GM06990 (cell line): ENCODE measurements around the gene DYDC1.

Source experiments
- DNase-seq: peaks from one replicate; pipeline ENCODE4 v3.0.0-alpha.2; 2011; ENCODE audit not compliant: insufficient read length; ENCODE audit errors: extremely low read depth
- H3K27me3 ChIP-seq: replicated peaks from 2 replicates; pipeline ENCODE4 v1.6.0; 2011; ENCODE audit warnings: low read length; ENCODE audit not compliant: control insufficient read depth, insufficient read depth
- H3K36me3 ChIP-seq: 2 replicates; pipeline ENCODE4 v1.5.1; 2011; ENCODE audit warnings: low read length; ENCODE audit not compliant: control insufficient read depth, insufficient read depth
- H3K4me3 ChIP-seq: replicated peaks from 2 replicates; pipeline ENCODE4 v1.5.1; 2011; ENCODE audit warnings: low read depth, mild to moderate bottlenecking, control low read depth, low read length
- TF ChIP-seq, protein P1 (sequence below): IDR thresholded peaks from 2 replicates; pipeline ENCODE4 v1.5.1; 2011; ENCODE audit warnings: low read length, control low read depth, mild to moderate bottlenecking, inconsistent platforms; ENCODE audit not compliant: insufficient read depth, poor library complexity, severe bottlenecking

Gene DYDC1

GRCh38 chr10:80357851-80358125, 1.2 kb upstream of the DYDC1 start:
- H3K4me3 ChIP-seq = no peak overlapping the region
- DNase-seq = no peak
- TF ChIP-seq, protein P1, sequence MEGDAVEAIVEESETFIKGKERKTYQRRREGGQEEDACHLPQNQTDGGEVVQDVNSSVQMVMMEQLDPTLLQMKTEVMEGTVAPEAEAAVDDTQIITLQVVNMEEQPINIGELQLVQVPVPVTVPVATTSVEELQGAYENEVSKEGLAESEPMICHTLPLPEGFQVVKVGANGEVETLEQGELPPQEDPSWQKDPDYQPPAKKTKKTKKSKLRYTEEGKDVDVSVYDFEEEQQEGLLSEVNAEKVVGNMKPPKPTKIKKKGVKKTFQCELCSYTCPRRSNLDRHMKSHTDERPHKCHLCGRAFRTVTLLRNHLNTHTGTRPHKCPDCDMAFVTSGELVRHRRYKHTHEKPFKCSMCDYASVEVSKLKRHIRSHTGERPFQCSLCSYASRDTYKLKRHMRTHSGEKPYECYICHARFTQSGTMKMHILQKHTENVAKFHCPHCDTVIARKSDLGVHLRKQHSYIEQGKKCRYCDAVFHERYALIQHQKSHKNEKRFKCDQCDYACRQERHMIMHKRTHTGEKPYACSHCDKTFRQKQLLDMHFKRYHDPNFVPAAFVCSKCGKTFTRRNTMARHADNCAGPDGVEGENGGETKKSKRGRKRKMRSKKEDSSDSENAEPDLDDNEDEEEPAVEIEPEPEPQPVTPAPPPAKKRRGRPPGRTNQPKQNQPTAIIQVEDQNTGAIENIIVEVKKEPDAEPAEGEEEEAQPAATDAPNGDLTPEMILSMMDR = no peak
- H3K36me3 ChIP-seq = no peaks in the 10 kb centered on the region
- H3K27me3 ChIP-seq = no peaks in the 10 kb centered on the region; the same call in 1 of the 2 replicates

DNA sequence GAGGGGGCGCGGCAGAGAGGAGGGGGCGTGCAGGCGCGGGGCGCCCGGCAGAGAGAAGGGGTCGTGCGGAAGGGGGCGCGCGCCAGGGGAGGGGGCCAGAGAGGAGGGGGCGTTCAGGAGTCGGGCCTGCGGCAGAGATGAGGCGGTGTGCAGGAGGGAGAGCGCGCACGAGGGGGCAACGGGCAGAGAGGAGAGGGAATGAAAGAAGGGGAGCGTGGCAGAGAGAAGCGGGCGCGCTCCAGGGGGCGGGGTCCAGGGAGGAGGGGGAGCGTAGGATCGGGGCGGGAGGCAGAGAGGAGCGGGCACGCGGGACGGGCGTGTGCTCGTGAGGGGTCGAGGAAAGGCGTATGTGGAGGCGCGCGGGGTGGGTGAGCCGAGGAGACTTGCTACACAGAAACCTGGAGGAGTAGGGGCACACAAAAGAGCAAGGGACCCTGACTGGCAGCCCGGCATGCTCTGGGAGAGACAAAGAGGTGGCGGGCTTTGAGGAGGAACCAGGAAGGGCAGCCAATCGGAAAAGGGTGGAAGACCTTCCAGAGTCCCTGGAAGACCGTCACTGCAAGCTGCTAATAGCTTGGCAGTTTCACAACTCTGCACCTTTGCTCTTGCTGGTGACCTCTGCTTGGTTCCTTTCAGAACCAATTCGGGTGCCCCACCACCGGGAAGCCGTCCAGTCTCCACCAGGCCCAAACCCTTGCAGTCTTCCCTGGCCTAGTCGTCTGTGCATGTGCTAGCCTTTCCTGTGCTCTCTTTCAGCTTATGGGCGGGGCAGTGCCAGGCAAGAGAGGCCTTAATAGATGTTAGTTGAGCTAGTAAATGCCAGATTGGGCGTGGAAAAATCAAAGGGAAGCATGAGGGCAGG, 665 bp upstream of the DYDC1 start:
- H3K4me3 ChIP-seq = no peak overlapping the region
- H3K36me3 ChIP-seq = no peaks in the 10 kb centered on the region
- DNase-seq = no peak
- TF ChIP-seq, protein P1 = no peak
- no peaks in the 10 kb centered on the region; the same call in 1 of the 2 replicates for H3K27me3 ChIP-seq

- TF ChIP-seq, protein P1 = no peak
- Histone ChIP-seq H3K36me3 (no peaks in the 10 kb centered on the region), H3K27me3 (no peaks in the 10 kb centered on the region), H3K4me3 (no peak overlapping the region)
- no peak for DNase-seq
Observed at GRCh38 chr10:80351220-80351619, 5.3 kb downstream of the DYDC1 start.

GRCh38 chr10:80350251-80350650, 6.3 kb downstream of the DYDC1 start:
- TF ChIP-seq, protein P1 = no peak

DNA sequence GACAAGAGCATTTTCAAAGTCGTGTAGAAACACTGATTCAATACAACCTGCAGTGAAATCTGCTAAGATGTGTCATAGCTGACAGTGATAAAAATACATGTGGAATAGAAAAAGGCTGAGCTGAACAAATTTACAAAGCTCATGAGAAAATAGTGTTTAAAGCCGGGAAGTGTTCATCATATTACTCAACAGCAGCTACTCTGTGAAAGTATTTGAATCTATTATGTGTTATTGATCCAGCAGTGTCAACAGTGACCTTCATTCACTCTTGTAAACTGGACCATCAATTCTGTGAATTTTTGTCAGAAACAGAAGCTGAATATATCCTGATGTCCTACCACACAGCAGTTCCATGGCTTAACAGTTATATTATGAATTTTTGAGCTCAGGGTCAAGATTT, 11.6 kb downstream of the DYDC1 start:
- Histone ChIP-seq H3K27me3 (no peaks in the 10 kb centered on the region; the same call in 1 of the 2 replicates), H3K36me3 (no peaks in the 10 kb centered on the region), H3K4me3 (no peak overlapping the region)
- no peak for DNase-seq
- TF ChIP-seq, protein P1 = no peak

More at GRCh38 chr10:80350251-80350650, 6.3 kb downstream of the DYDC1 start:
- no peaks in the 10 kb centered on the region for H3K36me3 ChIP-seq
- H3K27me3 ChIP-seq = no peaks in the 10 kb centered on the region
- DNase-seq = no peak
- no peak overlapping the region for H3K4me3 ChIP-seq
